NB4 (cell line): ENCODE results near the gene ZGRF1.

Source experiments
- TF ChIP-seq, protein P1 (sequence below): IDR thresholded peaks from one replicate; pipeline ENCODE4 v1.5.1; 2012; ENCODE audit warnings: low read depth, low read length
- TF ChIP-seq, protein P2 (sequence below): IDR thresholded peaks from 2 replicates; pipeline ENCODE4 v1.6.1; 2011; ENCODE audit warnings: low read depth, low read length

DNA sequence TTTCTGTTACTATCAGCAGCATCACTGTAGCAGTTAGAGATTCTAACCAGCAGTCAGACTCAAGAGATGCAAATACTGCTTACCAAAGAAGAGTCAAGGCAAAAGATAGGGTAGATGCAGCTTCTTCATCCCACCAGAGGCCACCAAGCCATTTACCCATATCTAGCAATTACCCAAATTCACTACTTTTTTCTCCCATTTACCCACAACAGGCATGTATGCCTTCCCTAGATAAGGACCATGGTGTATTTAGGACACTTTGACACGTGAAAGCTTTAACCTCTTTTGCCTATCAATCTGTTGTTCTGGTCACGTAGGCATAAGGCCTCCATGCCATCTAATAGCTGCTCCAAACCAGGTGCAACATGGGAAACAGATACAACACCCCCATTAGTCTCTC, 5.8 kb upstream of the ZGRF1 start:
- TF ChIP-seq, protein P1, sequence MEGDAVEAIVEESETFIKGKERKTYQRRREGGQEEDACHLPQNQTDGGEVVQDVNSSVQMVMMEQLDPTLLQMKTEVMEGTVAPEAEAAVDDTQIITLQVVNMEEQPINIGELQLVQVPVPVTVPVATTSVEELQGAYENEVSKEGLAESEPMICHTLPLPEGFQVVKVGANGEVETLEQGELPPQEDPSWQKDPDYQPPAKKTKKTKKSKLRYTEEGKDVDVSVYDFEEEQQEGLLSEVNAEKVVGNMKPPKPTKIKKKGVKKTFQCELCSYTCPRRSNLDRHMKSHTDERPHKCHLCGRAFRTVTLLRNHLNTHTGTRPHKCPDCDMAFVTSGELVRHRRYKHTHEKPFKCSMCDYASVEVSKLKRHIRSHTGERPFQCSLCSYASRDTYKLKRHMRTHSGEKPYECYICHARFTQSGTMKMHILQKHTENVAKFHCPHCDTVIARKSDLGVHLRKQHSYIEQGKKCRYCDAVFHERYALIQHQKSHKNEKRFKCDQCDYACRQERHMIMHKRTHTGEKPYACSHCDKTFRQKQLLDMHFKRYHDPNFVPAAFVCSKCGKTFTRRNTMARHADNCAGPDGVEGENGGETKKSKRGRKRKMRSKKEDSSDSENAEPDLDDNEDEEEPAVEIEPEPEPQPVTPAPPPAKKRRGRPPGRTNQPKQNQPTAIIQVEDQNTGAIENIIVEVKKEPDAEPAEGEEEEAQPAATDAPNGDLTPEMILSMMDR = no peak
- TF ChIP-seq, protein P2, sequence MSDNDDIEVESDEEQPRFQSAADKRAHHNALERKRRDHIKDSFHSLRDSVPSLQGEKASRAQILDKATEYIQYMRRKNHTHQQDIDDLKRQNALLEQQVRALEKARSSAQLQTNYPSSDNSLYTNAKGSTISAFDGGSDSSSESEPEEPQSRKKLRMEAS = no peak
